ENCODE results near the gene ZNF513.
A peak's percentile ranks its signal among the peaks of the same experiment; 100 is the strongest.

ZNF513 gene

DNA sequence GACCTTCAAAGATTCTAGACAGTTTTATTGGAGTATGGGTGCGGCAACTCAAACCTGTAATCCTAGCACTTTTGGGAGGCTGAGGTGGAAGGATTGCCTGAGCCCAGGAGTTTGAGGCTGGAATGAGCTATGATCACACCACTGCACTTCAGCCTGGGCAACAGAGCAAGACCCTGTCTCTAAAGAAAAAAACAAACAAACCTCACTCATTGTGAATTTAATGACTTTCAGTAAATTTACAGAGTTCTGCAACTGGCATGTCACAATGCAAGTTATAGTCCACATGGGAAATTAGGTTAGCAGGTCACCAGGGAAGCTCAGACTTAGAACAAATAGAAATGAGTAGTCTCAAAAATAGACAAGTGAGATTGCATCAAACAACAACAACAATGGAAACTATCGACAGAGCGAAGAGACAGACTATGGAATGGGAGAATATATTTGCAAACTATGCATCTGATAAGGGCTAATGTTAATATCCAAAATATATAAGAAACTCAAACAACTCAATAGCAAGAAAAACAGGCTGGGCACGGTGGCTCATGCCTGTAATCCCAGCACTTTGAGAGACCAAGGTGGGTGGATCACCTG, 41.2 kb upstream of the ZNF513 start:
- DNase-seq (ENCODE audit: low read depth), result no peak
- TF ChIP-seq, protein P1, sequence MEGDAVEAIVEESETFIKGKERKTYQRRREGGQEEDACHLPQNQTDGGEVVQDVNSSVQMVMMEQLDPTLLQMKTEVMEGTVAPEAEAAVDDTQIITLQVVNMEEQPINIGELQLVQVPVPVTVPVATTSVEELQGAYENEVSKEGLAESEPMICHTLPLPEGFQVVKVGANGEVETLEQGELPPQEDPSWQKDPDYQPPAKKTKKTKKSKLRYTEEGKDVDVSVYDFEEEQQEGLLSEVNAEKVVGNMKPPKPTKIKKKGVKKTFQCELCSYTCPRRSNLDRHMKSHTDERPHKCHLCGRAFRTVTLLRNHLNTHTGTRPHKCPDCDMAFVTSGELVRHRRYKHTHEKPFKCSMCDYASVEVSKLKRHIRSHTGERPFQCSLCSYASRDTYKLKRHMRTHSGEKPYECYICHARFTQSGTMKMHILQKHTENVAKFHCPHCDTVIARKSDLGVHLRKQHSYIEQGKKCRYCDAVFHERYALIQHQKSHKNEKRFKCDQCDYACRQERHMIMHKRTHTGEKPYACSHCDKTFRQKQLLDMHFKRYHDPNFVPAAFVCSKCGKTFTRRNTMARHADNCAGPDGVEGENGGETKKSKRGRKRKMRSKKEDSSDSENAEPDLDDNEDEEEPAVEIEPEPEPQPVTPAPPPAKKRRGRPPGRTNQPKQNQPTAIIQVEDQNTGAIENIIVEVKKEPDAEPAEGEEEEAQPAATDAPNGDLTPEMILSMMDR (conservative IDR thresholded peaks at IDR 0.05; ENCODE audit: control insufficient read depth, insufficient read depth, low read depth, low read length), result no peak

DNA sequence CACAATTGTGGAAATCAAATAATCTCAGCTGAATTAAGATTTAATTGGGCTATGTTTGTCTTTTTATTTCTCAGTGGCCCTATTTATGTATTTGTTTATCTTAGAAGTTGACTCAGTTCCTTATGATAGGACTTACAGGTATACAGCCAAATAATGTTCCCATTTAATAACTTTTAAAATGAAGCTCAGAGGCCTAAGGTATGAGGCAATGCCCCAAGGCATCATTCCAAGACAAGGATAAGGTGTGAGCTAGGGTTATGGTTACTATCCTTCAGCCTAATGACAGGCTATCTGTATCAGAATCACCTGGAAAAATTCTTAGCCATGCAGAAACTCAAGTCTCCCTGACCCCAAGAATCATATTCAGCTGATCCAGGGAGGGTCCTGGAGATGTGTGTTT, 40.5 kb upstream of the ZNF513 start:
- TF ChIP-seq, protein P1 (conservative IDR thresholded peaks at IDR 0.05; ENCODE audit: control insufficient read depth, insufficient read depth, low read depth, low read length), result no peak
- DNase-seq (ENCODE audit: low read depth), result no peak

More for the DNA sequence above, 41.2 kb upstream of the ZNF513 start:
- H3K4me3 ChIP-seq (ENCODE audit: control insufficient read depth, low read depth, low read length), result no peak overlapping the region

DNA sequence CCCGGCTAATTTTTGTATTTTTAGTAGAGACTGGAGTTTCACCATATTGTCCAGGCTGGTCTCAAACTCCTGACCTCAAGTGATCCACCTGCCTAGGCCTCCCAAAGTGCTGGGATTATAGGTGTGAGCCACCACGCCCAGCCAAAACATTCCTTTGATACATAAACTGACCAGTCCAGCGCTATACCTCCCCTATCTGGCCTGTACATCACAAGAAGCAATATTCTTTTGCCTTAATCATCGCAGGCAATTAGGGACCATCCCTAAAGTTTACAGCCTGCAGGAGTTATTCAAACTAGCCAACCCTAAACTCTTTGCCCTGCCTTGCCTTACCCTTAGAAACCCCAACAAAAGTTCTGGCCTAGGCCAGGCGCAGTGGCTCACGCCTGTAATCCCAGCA, 35.6 kb upstream of the ZNF513 start:
- DNase-seq (ENCODE audit: low read depth), result no peak
- H3K4me3 ChIP-seq (ENCODE audit: control insufficient read depth, low read depth, low read length), result no peak overlapping the region
- TF ChIP-seq, protein P1 (conservative IDR thresholded peaks at IDR 0.05; ENCODE audit: control insufficient read depth, insufficient read depth, low read depth, low read length), result no peak

More for the DNA sequence above, 40.5 kb upstream of the ZNF513 start:
- H3K4me3 ChIP-seq (ENCODE audit: control insufficient read depth, low read depth, low read length), result no peak overlapping the region

DNA sequence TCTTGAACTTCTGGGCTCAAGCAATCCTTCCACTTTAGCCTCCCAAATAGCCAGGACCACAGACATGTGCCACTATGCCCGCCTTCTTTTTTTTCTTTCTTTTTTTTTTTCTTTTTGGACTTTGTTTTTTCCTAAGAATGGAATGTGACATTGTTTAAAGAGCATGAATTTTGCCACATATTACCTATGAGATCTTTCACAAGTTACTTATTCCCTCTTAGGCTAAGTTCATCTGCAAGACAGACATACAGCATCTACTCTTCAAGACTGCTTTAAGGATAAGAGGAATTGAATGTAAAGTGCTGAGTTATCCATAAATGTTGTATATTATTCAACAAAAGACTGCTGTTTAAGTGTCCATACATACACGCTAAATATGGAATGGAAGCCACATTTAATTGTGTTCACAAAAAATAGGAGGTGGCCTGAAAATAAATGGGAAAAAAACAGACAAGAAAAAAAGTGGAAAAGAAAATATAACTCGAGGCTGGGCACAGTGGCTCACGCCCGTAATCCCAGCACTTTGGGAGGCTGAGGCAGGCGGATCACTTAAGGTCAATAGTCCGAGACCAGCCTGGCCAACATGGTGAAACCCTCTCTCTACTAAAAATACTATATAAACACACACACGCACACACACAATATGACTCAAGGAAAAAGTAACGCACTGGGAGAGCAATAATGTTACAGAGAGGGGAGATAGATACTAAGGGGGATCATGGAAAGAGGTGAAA, 32.1 kb upstream of the ZNF513 start:
- H3K4me3 ChIP-seq (ENCODE audit: control insufficient read depth, low read depth, low read length), result no peak overlapping the region
- TF ChIP-seq, protein P1 (conservative IDR thresholded peaks at IDR 0.05; ENCODE audit: control insufficient read depth, insufficient read depth, low read depth, low read length), result no peak
- no peak for DNase-seq (ENCODE audit: low read depth)

DNA sequence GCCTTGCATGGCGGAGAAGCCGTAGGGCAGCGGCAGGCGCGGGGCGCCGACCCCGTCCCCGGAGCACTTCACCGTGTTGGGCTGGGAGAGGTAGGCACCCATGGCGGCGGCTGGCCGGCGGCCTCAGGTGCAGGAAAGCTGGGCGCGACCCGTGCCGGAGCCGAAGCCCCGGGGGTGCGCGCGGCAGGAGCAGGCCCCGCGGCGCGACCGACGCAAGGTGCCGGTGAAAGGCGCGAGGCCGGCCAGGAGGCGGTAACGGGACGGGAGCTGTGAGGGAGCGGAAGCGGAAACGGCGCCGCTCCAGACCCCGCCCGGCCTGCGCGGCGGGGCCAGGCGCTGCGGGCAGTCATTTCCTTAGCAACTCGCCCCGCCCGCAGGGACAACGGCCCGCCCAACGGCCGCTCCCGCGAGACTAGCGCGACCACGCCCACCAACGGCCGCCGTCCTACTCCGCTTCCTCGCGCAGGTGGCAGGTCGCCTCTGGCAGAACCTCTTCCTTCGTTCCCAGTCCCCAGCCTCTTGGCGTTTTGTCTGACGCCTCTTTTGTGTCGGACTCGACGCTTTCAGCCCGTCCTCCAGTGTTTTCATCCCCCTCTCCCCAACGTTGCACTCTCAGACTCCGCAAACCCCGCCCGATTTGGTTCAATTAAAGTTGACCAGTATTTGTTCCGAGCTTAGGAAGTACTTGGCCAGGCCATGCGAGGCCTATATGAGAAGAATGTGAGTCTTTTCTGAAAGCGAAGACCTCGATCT, 29.0 kb upstream of the ZNF513 start, which contains the start of gene PPM1G:
TSS of gene PPM1G (minus strand) at position 271 of the 753 bp plus-strand sequence. CDS start at position 102, 169 bp downstream.
- TF ChIP-seq, protein P1 (conservative IDR thresholded peaks at IDR 0.05; ENCODE audit: control insufficient read depth, insufficient read depth, low read depth, low read length), result no peak
- peak; percentile 88 for DNase-seq (ENCODE audit: low read depth)

DNA sequence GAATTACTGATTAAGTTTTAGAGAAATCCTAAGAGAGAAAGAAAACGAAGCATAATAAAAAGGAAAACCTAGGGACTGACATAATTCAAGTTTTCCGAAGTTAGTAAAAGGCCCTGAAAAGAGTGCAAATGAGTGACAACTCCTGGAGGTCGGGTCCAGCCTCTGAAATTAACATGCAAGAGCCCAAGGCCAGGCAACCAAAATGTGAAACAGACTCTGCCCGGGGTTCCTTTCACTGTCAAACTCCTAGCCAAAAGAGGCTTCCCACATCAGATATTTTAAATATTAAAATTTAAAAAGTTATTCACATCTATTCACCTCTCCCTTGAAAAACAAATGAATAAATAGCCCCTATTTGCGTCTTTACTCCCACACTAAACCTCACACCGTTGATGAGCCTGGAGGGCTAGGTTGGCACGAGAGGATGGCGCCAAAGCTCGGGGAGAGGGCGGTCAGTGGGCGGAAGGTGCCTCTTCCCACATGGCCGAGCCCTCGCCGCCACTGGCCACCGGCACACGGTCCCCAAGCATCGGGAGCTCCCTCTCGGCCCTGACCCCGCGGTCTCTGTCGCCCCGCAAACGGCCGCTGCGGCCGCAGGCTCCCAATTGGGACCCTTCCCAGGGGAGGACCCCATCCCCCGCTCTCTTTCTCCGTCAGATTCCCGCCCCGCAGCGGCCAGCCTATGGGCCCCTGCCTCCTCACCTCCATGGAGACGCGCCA, 28.2 kb upstream of the ZNF513 start:
- TF ChIP-seq, protein P1 (conservative IDR thresholded peaks at IDR 0.05; ENCODE audit: control insufficient read depth, insufficient read depth, low read depth, low read length), result no peak
- no peak for DNase-seq (ENCODE audit: low read depth)
- H3K4me3 ChIP-seq (ENCODE audit: control insufficient read depth, low read depth, low read length), result peak overlapping the region; percentile 85

More for the DNA sequence above, 29.0 kb upstream of the ZNF513 start, which contains the start of gene PPM1G:
- peak within 1 kb of the TSS; percentile 85 for H3K4me3 ChIP-seq (ENCODE audit: control insufficient read depth, low read depth, low read length)
